Neural cell (in vitro differentiated cells): ENCODE data around the gene STAT4. TPM values are rescaled to one million over a fixed set of nuclear protein-coding genes. Genes with fewer than 3 reads are reported as not detected.

Source experiments
- H2AFZ ChIP-seq: fragments of 200-600, 300-800 bp; sonication (generic), shearing (Covaris generic); 2 replicates; pipeline ENCODE4 v1.6.0; 2014; ENCODE audit warnings: low read depth, mild to moderate bottlenecking, antibody characterized with exemption, low read length, moderate library complexity
- H3F3A ChIP-seq: fragments of 200-600 bp; shearing (Covaris generic); 2 replicates; pipeline ENCODE4 v1.6.1; 2016; ENCODE audit warnings: mild to moderate bottlenecking, moderate library complexity, mixed read lengths, antibody characterized with exemption, low read length; ENCODE audit not compliant: insufficient read depth, poor library complexity, severe bottlenecking
- H3K27ac ChIP-seq: fragments of 200-600, 300-800 bp; sonication (generic), shearing (Covaris generic); 2 replicates; pipeline ENCODE4 v1.5.1; 2014; ENCODE audit warnings: mild to moderate bottlenecking, low read length, moderate library complexity
- H3K27me3 ChIP-seq: fragments of 300-800, 200-600 bp; sonication (generic), shearing (Covaris generic); 2 replicates; pipeline ENCODE4 v1.6.0; 2014; ENCODE audit warnings: mild to moderate bottlenecking, low read depth, low read length, moderate library complexity; ENCODE audit not compliant: insufficient read depth
- H3K36me3 ChIP-seq: fragments of 300-800, 200-600 bp; sonication (generic), shearing (Covaris generic); 2 replicates; pipeline ENCODE4 v1.5.1; 2014; ENCODE audit warnings: mild to moderate bottlenecking, antibody characterized with exemption, low read length, moderate library complexity; ENCODE audit not compliant: insufficient read depth
- H3K4me2 ChIP-seq: fragments of 300-800, 200-600 bp; sonication (generic), shearing (Covaris generic); 2 replicates; pipeline ENCODE4 v1.6.0; 2014; ENCODE audit warnings: mild to moderate bottlenecking, low read length
- H3K4me3 ChIP-seq: fragments of 300-800, 200-600 bp; sonication (generic), shearing (Covaris generic); 2 replicates; pipeline ENCODE4 v1.5.1; 2014; ENCODE audit warnings: mild to moderate bottlenecking, low read length, moderate library complexity
- H3K79me2 ChIP-seq: fragments of 200-600 bp; shearing (Covaris generic); replicated peaks from 2 replicates; pipeline ENCODE4 v1.6.0; 2014; ENCODE audit warnings: mild to moderate bottlenecking, low read length, moderate library complexity; ENCODE audit not compliant: insufficient read depth
- H3K9ac ChIP-seq: fragments of 300-800, 200-600 bp; sonication (generic), shearing (Covaris generic); 2 replicates; pipeline ENCODE4 v1.6.1; 2016; ENCODE audit warnings: mild to moderate bottlenecking, low read length, mixed read lengths
- H3K9me2 ChIP-seq: fragments of 200-600 bp; shearing (Covaris generic); 2 replicates; pipeline ENCODE4 v1.6.1; 2016; ENCODE audit warnings: mild to moderate bottlenecking, low read length, mixed read lengths; ENCODE audit not compliant: insufficient read depth
- H3K9me3 ChIP-seq: fragments of 200-600, 300-800 bp; sonication (generic), shearing (Covaris generic); 2 replicates; pipeline ENCODE4 v1.6.1; 2016; ENCODE audit warnings: mild to moderate bottlenecking, mixed run types, low read length, moderate library complexity, mixed read lengths
- H4K20me1 ChIP-seq: fragments of 200-600 bp; shearing (Covaris generic); 2 replicates; pipeline ENCODE4 v1.6.1; 2016; ENCODE audit warnings: mild to moderate bottlenecking, mixed run types; ENCODE audit not compliant: insufficient read depth
- EP300 ChIP-seq: fragments of 450-650 bp; conservative IDR thresholded peaks from 2 replicates; pipeline ENCODE4 v1.6.1; 2014; ENCODE audit warnings: antibody characterized with exemption, mild to moderate bottlenecking, moderate library complexity; ENCODE audit not compliant: poor library complexity, severe bottlenecking
- EZH2 ChIP-seq: fragments of 200-600, 300-800 bp; shearing (Covaris generic), sonication (generic); IDR thresholded peaks from 2 replicates; pipeline ENCODE4 v1.6.1; 2014; ENCODE audit warnings: antibody characterized with exemption, low read length, borderline replicate concordance, mild to moderate bottlenecking; ENCODE audit not compliant: insufficient read depth, poor library complexity, severe bottlenecking
- MXI1 ChIP-seq: fragments of 450-650 bp; conservative IDR thresholded peaks from 2 replicates; pipeline ENCODE4 v1.6.1; 2014; ENCODE audit warnings: antibody characterized with exemption, mild to moderate bottlenecking; ENCODE audit not compliant: poor library complexity, severe bottlenecking
- POLR2AphosphoS5 ChIP-seq: IDR thresholded peaks from 2 replicates; pipeline ENCODE4 v1.6.1; 2012
- RAD21 ChIP-seq: fragments of 450-650 bp; conservative IDR thresholded peaks from 2 replicates; pipeline ENCODE4 v1.6.1; 2014; ENCODE audit warnings: antibody characterized with exemption, mild to moderate bottlenecking, moderate library complexity
- REST ChIP-seq: IDR thresholded peaks from 2 replicates; pipeline ENCODE4 v1.6.1; 2012; ENCODE audit warnings: borderline replicate concordance
- SMC3 ChIP-seq: fragments of 450-650 bp; conservative IDR thresholded peaks from 2 replicates; pipeline ENCODE4 v1.6.1; 2014; ENCODE audit warnings: antibody characterized with exemption, mild to moderate bottlenecking, moderate library complexity; ENCODE audit not compliant: poor library complexity
- TAF1 ChIP-seq: IDR thresholded peaks from 2 replicates; pipeline ENCODE4 v1.6.1; 2012; ENCODE audit warnings: low read depth
- polyA plus RNA-seq: library from polyadenylated mRNA; depleted of rRNA; stranded (reverse); fragments of >200 nt; gene quantifications from 2 replicates; pipeline ENCODE4 v1.2.3, GENCODE V29; 2014
- TF ChIP-seq, protein P1 (sequence below): fragments of 450-650 bp; IDR thresholded peaks from 2 replicates; pipeline ENCODE4 v1.5.1; 2014; ENCODE audit warnings: antibody characterized with exemption, mild to moderate bottlenecking, moderate library complexity; ENCODE audit not compliant: poor library complexity, severe bottlenecking

Gene STAT4
- polyA plus RNA-seq, 1 donor from 2014 or later: 3.7 TPM

DNA sequence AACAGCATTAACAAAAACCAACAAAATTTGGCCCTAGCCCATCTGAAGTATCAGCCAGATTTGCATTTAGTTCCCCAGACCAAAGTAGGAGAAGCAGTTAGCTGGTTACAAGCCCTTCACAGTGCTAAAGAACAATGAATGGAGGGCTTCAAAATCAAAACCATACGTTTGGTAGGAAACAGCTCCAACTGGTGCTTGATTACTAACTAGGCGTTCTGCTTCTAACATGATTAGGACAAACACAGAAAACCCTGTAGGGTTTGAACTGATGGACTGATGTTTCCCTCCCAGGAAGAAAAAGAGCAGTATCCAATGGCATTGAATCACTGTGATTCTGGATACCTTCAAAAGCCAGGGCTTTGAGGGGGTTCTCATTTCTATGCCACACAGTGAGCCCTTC lies 20.5 kb upstream of the STAT4 start:
- H3K27me3 ChIP-seq: no peaks in the 10 kb centered on the region
- no peaks in the 10 kb centered on the region for H3K9me2 ChIP-seq
- H3K36me3 ChIP-seq: no peaks in the 10 kb centered on the region
- H3K9me3 ChIP-seq: no peaks in the 10 kb centered on the region
- H3K9ac ChIP-seq: no peak overlapping the region
- no peaks in the 10 kb centered on the region for H4K20me1 ChIP-seq
- no peaks in the 10 kb centered on the region for H3K79me2 ChIP-seq
- no peak overlapping the region for H3K4me2 ChIP-seq
- no peak overlapping the region for H2AFZ ChIP-seq
- H3K27ac ChIP-seq: no peak overlapping the region
- no peak overlapping the region for H3K4me3 ChIP-seq
- no peaks in the 10 kb centered on the region for H3F3A ChIP-seq
- TF ChIP-seq REST (no peak), POLR2AphosphoS5 (no peak), MXI1 (no peak), RAD21 (no peak), TAF1 (no peak), EP300 (no peak), SMC3 (no peak), EZH2 (no peak)
- TF ChIP-seq, protein P1, sequence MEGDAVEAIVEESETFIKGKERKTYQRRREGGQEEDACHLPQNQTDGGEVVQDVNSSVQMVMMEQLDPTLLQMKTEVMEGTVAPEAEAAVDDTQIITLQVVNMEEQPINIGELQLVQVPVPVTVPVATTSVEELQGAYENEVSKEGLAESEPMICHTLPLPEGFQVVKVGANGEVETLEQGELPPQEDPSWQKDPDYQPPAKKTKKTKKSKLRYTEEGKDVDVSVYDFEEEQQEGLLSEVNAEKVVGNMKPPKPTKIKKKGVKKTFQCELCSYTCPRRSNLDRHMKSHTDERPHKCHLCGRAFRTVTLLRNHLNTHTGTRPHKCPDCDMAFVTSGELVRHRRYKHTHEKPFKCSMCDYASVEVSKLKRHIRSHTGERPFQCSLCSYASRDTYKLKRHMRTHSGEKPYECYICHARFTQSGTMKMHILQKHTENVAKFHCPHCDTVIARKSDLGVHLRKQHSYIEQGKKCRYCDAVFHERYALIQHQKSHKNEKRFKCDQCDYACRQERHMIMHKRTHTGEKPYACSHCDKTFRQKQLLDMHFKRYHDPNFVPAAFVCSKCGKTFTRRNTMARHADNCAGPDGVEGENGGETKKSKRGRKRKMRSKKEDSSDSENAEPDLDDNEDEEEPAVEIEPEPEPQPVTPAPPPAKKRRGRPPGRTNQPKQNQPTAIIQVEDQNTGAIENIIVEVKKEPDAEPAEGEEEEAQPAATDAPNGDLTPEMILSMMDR: no peak

DNA sequence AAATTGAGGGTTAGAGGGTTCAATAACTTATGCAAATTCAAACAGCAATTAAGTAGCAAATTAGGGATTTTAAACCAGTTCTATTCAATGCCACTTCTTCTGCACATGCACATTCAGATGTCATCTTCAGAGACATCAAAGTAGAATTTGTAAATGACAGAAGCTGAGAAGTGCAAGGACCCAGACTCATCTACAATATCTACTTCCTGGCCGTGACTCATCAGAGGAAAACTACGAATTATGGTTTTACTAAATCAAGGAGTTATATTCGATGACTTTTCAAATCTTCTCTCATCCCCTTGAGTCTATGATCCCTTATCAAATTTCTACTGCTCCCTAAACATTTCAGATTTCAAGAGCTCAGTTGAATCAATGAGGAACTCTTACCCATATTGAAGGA lies 20.0 kb upstream of the STAT4 start:
- TF ChIP-seq MXI1 (no peak), EZH2 (no peak), POLR2AphosphoS5 (no peak), RAD21 (no peak), REST (no peak), EP300 (no peak), SMC3 (no peak), TAF1 (no peak)
- TF ChIP-seq, protein P1: no peak
- H3K9me3 ChIP-seq: no peaks in the 10 kb centered on the region
- H2AFZ ChIP-seq: no peak overlapping the region
- H3K27ac ChIP-seq: no peak overlapping the region
- no peak overlapping the region for H3K4me3 ChIP-seq
- H3K36me3 ChIP-seq: no peaks in the 10 kb centered on the region
- no peak overlapping the region for H3K4me2 ChIP-seq
- H3K79me2 ChIP-seq: no peaks in the 10 kb centered on the region
- H3F3A ChIP-seq: no peaks in the 10 kb centered on the region
- no peaks in the 10 kb centered on the region for H3K9me2 ChIP-seq
- no peaks in the 10 kb centered on the region for H4K20me1 ChIP-seq
- no peak overlapping the region for H3K9ac ChIP-seq
- no peaks in the 10 kb centered on the region for H3K27me3 ChIP-seq
